GM12892 (cell line): Measurements from ENCODE around the gene KYNU.
A peak's percentile ranks its signal among the peaks of the same experiment; 100 is the strongest.
"Not testable (repeated sequence)": the region's sequence is repeated elsewhere in the genome, so short reads cannot be mapped to it uniquely, and the experiment has no call there.

Source experiments
- DNase-seq: peaks from one replicate; pipeline ENCODE4 v3.0.0; 2011; ENCODE audit not compliant: insufficient read length
- FAIRE-seq: peaks from 2 replicates; lab custom pipeline; 2011; peaks lifted over from hg19 to GRCh38; lab: Jason Lieb, UNC
- POLR2A ChIP-seq: IDR thresholded peaks from 2 replicates; pipeline ENCODE4 v1.6.1; 2011; ENCODE audit warnings: low read depth, low read length, control low read depth
- POLR2AphosphoS5 ChIP-seq: IDR thresholded peaks from 2 replicates; pipeline ENCODE4 v1.6.1; 2011; ENCODE audit warnings: low read depth, low read length, control low read depth
- TAF1 ChIP-seq: IDR thresholded peaks from 2 replicates; pipeline ENCODE4 v1.6.1; 2011; ENCODE audit warnings: low read depth, mild to moderate bottlenecking, control low read depth, low read length, borderline replicate concordance

KYNU gene

GRCh38 chr2:142862847-142863246 lies 14.6 kb upstream of the KYNU start:
- FAIRE-seq (no peak), DNase-seq (no peak)
- TF ChIP-seq POLR2AphosphoS5 (no peak), TAF1 (no peak), POLR2A (no peak)

GRCh38 chr2:142863485-142863961 lies 13.9 kb upstream of the KYNU start:
- DNase-seq = no peak
- TF ChIP-seq POLR2AphosphoS5 (no peak), TAF1 (no peak), POLR2A (no peak)
- FAIRE-seq = no peak

- FAIRE-seq, DNase-seq: not testable (repeated sequence)
Measured at GRCh38 chr2:142864605-142865004, 12.9 kb upstream of the KYNU start.

- TF ChIP-seq POLR2AphosphoS5 = no peak
- no peak for DNase-seq
- FAIRE-seq = peak; percentile 83
Measured at GRCh38 chr2:142865924-142866323, 11.5 kb upstream of the KYNU start.

- TF ChIP-seq POLR2A = no peak
- TF ChIP-seq TAF1 = no peak
- TF ChIP-seq POLR2AphosphoS5 = no peak
- FAIRE-seq = no peak
- DNase-seq = no peak
Measured at GRCh38 chr2:142866426-142866825, 11.0 kb upstream of the KYNU start.

GRCh38 chr2:142867136-142867535 lies 10.3 kb upstream of the KYNU start:
- FAIRE-seq = peak; percentile 73
- DNase-seq = no peak
- no peak for TF ChIP-seq POLR2AphosphoS5

GRCh38 chr2:142868229-142868762 lies 9.2 kb upstream of the KYNU start:
- FAIRE-seq = peak; percentile 89

GRCh38 chr2:142869065-142869460 lies 8.4 kb upstream of the KYNU start:
- DNase-seq, FAIRE-seq: not testable (repeated sequence)

More at GRCh38 chr2:142868229-142868762, 9.2 kb upstream of the KYNU start:
- TF ChIP-seq POLR2A (peak; percentile 89), POLR2AphosphoS5 (peak; percentile 81; the same call in 1 of the 2 replicates), TAF1 (peak; percentile 73; the same call in 1 of the 2 replicates)
- no peak for DNase-seq

- TF ChIP-seq POLR2AphosphoS5 (no peak), TAF1 (no peak), POLR2A (no peak)
- no peak for FAIRE-seq
- no peak for DNase-seq
Measured at GRCh38 chr2:142869461-142870106, 7.9 kb upstream of the KYNU start.

GRCh38 chr2:142870526-142870925 lies 6.9 kb upstream of the KYNU start:
- TF ChIP-seq TAF1 = no peak
- no peak for TF ChIP-seq POLR2AphosphoS5
- TF ChIP-seq POLR2A = no peak
- FAIRE-seq = peak; percentile 46
- DNase-seq = no peak

- DNase-seq = no peak
- TF ChIP-seq TAF1 (no peak), POLR2A (0 out of 2 replicates have a peak, but pooled peaks have one; percentile 48), POLR2AphosphoS5 (no peak; the same call in 1 of the 2 replicates)
- peak; percentile 98 for FAIRE-seq
Measured at GRCh38 chr2:142871396-142871795, 6.1 kb upstream of the KYNU start.

GRCh38 chr2:142872882-142873724 lies 4.4 kb upstream of the KYNU start:
- no peak for TF ChIP-seq POLR2AphosphoS5
- no peak for TF ChIP-seq TAF1
- no peak for TF ChIP-seq POLR2A
- DNase-seq (no peak), FAIRE-seq (peak; percentile 66)
